ENCODE data around the gene CLASP2.
"Not testable (repeated sequence)": the region's sequence is repeated elsewhere in the genome, so short reads cannot be mapped to it uniquely, and the experiment has no call there.

CLASP2 gene

DNA sequence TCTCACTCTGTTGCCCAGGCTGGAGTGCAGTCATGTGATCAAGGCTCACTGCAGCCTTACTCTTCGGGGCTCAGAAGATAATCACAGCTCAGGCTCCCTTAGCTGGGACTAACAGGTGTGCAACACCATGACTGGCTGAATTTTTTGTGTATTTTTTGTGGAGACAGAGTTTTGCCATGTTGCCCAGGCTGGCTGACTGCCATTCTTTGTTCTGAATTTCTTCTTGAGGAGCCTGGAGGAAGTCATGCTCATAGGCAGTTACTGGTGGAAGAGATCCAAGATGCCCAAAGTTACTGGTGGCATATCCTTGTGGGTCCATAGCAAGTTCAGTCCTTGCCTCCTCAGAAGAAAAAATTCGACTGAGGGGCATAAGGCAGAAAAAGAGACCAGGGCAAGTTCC, 261.3 kb downstream of the CLASP2 start:
- TF ChIP-seq, protein P1, sequence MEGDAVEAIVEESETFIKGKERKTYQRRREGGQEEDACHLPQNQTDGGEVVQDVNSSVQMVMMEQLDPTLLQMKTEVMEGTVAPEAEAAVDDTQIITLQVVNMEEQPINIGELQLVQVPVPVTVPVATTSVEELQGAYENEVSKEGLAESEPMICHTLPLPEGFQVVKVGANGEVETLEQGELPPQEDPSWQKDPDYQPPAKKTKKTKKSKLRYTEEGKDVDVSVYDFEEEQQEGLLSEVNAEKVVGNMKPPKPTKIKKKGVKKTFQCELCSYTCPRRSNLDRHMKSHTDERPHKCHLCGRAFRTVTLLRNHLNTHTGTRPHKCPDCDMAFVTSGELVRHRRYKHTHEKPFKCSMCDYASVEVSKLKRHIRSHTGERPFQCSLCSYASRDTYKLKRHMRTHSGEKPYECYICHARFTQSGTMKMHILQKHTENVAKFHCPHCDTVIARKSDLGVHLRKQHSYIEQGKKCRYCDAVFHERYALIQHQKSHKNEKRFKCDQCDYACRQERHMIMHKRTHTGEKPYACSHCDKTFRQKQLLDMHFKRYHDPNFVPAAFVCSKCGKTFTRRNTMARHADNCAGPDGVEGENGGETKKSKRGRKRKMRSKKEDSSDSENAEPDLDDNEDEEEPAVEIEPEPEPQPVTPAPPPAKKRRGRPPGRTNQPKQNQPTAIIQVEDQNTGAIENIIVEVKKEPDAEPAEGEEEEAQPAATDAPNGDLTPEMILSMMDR (IDR thresholded peaks at IDR 0.05; ENCODE audit: low read length, missing control alignments) = no peak
- DNase-seq (ENCODE audit: low read depth) = peak; percentile 11
- no peak overlapping the region for H3K4me3 ChIP-seq (replicated peaks; ENCODE audit: low read depth, low read length)

DNA sequence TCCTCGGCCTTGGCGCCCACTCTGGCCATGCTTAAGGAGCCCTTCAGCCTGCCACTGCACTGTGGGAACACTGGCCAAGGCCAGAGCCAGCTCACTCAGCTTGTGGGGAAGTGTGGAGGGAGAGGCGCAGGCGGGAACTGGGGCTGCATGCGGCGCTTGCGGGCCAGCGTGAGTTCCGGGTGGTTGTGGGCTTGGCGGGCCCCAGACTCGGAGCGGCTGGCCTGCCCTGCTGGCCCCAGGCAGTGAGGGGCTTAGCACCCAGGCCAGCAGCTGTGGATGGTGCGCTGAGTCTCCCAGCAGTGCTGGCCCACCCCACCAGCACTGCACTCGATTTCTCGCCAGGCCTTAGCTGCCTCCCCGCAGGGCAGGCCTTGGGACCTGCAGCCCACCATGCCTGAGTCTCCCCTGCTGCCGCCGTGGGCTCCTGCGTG, 264.7 kb downstream of the CLASP2 start:
- DNase-seq (ENCODE audit: low read depth) = no peak
- TF ChIP-seq, protein P1 (IDR thresholded peaks at IDR 0.05; ENCODE audit: low read length, missing control alignments) = no peak
- H3K4me3 ChIP-seq (replicated peaks; ENCODE audit: low read depth, low read length) = no peak overlapping the region

DNA sequence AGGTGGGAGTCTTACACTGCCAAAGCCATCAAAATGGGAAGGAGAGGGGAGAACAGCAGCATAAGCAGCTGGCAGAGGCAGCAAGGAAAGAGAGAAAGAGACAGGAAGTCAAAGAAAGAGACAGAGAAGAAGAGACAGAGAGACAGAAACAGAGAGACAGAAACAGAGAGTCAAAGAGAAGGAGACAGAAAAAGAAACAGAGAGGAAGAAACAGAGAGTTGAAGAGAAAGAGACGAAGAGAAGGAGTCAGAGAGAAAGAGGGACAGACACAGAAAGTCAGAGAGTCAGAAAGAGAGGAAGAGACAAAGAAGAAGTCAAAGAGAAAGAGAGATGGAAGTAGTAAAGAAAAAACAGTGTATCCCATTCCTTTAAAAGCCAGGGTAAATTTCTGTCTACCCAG, 266.1 kb downstream of the CLASP2 start:
- not testable (repeated sequence) for H3K4me3 ChIP-seq (replicated peaks; ENCODE audit: low read depth, low read length); DNase-seq (ENCODE audit: low read depth)

DNA sequence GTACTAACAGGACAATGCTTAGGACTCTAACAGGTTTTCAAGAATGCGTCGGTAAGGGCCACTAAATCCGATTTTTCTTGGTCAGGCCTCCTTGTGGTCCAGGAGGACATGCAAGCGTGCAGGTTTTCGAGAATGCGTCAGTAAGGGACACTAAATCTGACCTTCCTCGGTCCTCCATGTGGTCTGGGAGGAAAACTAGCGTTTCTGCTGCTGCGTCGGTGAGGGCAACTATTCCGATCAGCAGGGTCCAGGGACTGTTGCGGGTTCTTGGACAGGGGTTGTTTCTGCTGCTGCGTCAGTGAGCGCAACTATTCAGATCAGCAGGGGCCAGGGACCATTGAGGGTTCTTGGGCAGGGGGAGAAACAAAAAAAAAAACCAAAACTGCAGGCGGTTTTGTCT, 270.1 kb downstream of the CLASP2 start:
- no peak overlapping the region for H3K4me3 ChIP-seq (replicated peaks; ENCODE audit: low read depth, low read length)
- no peak for DNase-seq (ENCODE audit: low read depth)
- TF ChIP-seq, protein P1 (IDR thresholded peaks at IDR 0.05; ENCODE audit: low read length, missing control alignments) = no peak

GRCh38 chr3:33447256-33447625, 270.8 kb downstream of the CLASP2 start:
- not testable (repeated sequence) for DNase-seq (ENCODE audit: low read depth); H3K4me3 ChIP-seq (replicated peaks; ENCODE audit: low read depth, low read length)

All from fibroblast of pulmonary artery (primary cell).